Neutrophil (primary cell): ENCODE measurements around the gene OBI1.

ENCODE experiments used
- H3K27ac ChIP-seq: fragments of 200-600 bp; sonication (generic); 2 replicates; pipeline ENCODE4 v1.5.1; 2016; ENCODE audit warnings: mild to moderate bottlenecking, moderate library complexity
- H3K27me3 ChIP-seq: fragments of 200-600 bp; sonication (generic); 2 replicates; pipeline ENCODE4 v1.6.0; 2016; ENCODE audit warnings: mild to moderate bottlenecking
- H3K36me3 ChIP-seq: fragments of 200-600 bp; sonication (generic); 2 replicates; pipeline ENCODE4 v1.5.1; 2017
- H3K4me1 ChIP-seq, 2 experiments: fragments of 200-600 bp in 1 of 2; sonication (generic) in 1 of 2; 1 replicate in 1 of 2; 2 replicates in 1 of 2; pipeline versions ENCODE4 v1.5.1 to v1.6.1; 2013 to 2016; ENCODE audit warnings: low read depth in 1 of 2, low read length in 1 of 2, mild to moderate bottlenecking in 1 of 2, moderate library complexity in 1 of 2; ENCODE audit not compliant: control insufficient read depth in 1 of 2, insufficient read depth in 1 of 2
- H3K4me3 ChIP-seq, 2 experiments: fragments of 200-600 bp in 1 of 2; sonication (generic) in 1 of 2; 1 replicate in 1 of 2; 2 replicates in 1 of 2; pipeline ENCODE4 v1.5.1; 2013 to 2016; ENCODE audit warnings: low read depth in 1 of 2, low read length in 1 of 2, mild to moderate bottlenecking in 1 of 2, moderate library complexity in 1 of 2
- H3K9me3 ChIP-seq: fragments of 200-600 bp; sonication (generic); 2 replicates; pipeline ENCODE4 v1.5.1; 2016
- CTCF ChIP-seq: fragments of 200-600 bp; sonication (generic); IDR thresholded peaks from 2 replicates; pipeline ENCODE4 v1.5.1; 2016; ENCODE audit warnings: antibody characterized with exemption

OBI1 gene

GRCh38 chr13:78680576-78681350 lies 21.8 kb upstream of the OBI1 start:
- H3K4me3 ChIP-seq, result no peak overlapping the region
- no peaks in the 10 kb centered on the region for H3K4me1 ChIP-seq
- peaks cover 4% of the 10 kb centered on the region for H3K27me3 ChIP-seq
- H3K27ac ChIP-seq, result no peak overlapping the region
- no peaks in the 10 kb centered on the region for H3K36me3 ChIP-seq
- H3K9me3 ChIP-seq, result no peaks in the 10 kb centered on the region
- TF ChIP-seq CTCF, result no peak

- peaks cover 4% of the 10 kb centered on the region for H3K27me3 ChIP-seq
- H3K4me1 ChIP-seq, result no peaks in the 10 kb centered on the region
- no peak overlapping the region for H3K27ac ChIP-seq
- TF ChIP-seq CTCF, result no peak
- H3K4me3 ChIP-seq, result no peak overlapping the region
- H3K9me3 ChIP-seq, result no peaks in the 10 kb centered on the region
- H3K36me3 ChIP-seq, result no peaks in the 10 kb centered on the region
Observed at GRCh38 chr13:78680115-78680561, 21.2 kb upstream of the OBI1 start.

- peaks cover 4% of the 10 kb centered on the region for H3K27me3 ChIP-seq
- H3K36me3 ChIP-seq, result no peaks in the 10 kb centered on the region
- H3K9me3 ChIP-seq, result no peaks in the 10 kb centered on the region
- no peaks in the 10 kb centered on the region for H3K4me1 ChIP-seq
- TF ChIP-seq CTCF, result no peak
- H3K4me3 ChIP-seq, result no peak overlapping the region
- H3K27ac ChIP-seq, result no peak overlapping the region
Observed at GRCh38 chr13:78679329-78679728, 20.4 kb upstream of the OBI1 start.

- peaks cover 4% of the 10 kb centered on the region for H3K27me3 ChIP-seq
Observed at GRCh38 chr13:78675112-78675511, 16.2 kb upstream of the OBI1 start.

GRCh38 chr13:78674638-78675037 lies 15.7 kb upstream of the OBI1 start:
- H3K36me3 ChIP-seq, result no peaks in the 10 kb centered on the region
- no peak overlapping the region for H3K4me3 ChIP-seq
- TF ChIP-seq CTCF, result no peak
- H3K4me1 ChIP-seq, result no peaks in the 10 kb centered on the region
- no peaks in the 10 kb centered on the region for H3K9me3 ChIP-seq
- H3K27me3 ChIP-seq, result no peaks in the 10 kb centered on the region
- no peak overlapping the region for H3K27ac ChIP-seq

More at GRCh38 chr13:78675112-78675511, 16.2 kb upstream of the OBI1 start:
- H3K4me3 ChIP-seq, result no peak overlapping the region
- H3K36me3 ChIP-seq, result no peaks in the 10 kb centered on the region
- no peaks in the 10 kb centered on the region for H3K4me1 ChIP-seq
- no peaks in the 10 kb centered on the region for H3K9me3 ChIP-seq
- H3K27ac ChIP-seq, result no peak overlapping the region
- TF ChIP-seq CTCF, result no peak
